ENCODE results near the gene ZNF28. TPM values are rescaled to one million over a fixed set of nuclear protein-coding genes. Genes with fewer than 3 reads are reported as not detected.
A peak's percentile ranks its signal among the peaks of the same experiment; 100 is the strongest.
"Not testable (repeated sequence)": the region's sequence is repeated elsewhere in the genome, so short reads cannot be mapped to it uniquely, and the experiment has no call there.

The ZNF28 gene
- total RNA-seq, 1 donor = 3.3 TPM

GRCh38 chr19:52789440-52789839 is 32.0 kb downstream of the ZNF28 start:
- H3K4me1 ChIP-seq (ENCODE audit: insufficient read depth, low read length) = peaks cover 26% of the 10 kb centered on the region
- no peaks in the 10 kb centered on the region for H3K27me3 ChIP-seq (ENCODE audit: insufficient read depth, low read length)
- H3K4me3 ChIP-seq (ENCODE audit: low read length) = no peak overlapping the region
- H3K9me3 ChIP-seq (ENCODE audit: low read depth, low read length) = no peaks in the 10 kb centered on the region

- H3K27me3 ChIP-seq (ENCODE audit: insufficient read depth, low read length); H3K9me3 ChIP-seq (ENCODE audit: low read depth, low read length): not testable (repeated sequence)
- Histone ChIP-seq H3K4me3 (ENCODE audit: low read length) (peak within 1 kb of the TSS; percentile 50), H3K4me1 (ENCODE audit: insufficient read depth, low read length) (peaks cover 26% of the 10 kb centered on the region)
Measured at GRCh38 chr19:52786464-52787354, 34.7 kb downstream of the ZNF28 start, which contains the start of gene ZNF600. Gene ZNF600, minus strand, starts transcription at chr19:52786791. Its CDS starts 7,903 bp downstream, at chr19:52778888.

- H3K9me3 ChIP-seq (ENCODE audit: low read depth, low read length) = no peaks in the 10 kb centered on the region
- peaks cover 26% of the 10 kb centered on the region for H3K4me1 ChIP-seq (ENCODE audit: insufficient read depth, low read length)
- no peaks in the 10 kb centered on the region for H3K27me3 ChIP-seq (ENCODE audit: insufficient read depth, low read length)
- H3K4me3 ChIP-seq (ENCODE audit: low read length) = peak overlapping the region; percentile 50
Measured at GRCh38 chr19:52786078-52786463, 35.4 kb downstream of the ZNF28 start.

- no peaks in the 10 kb centered on the region for H3K9me3 ChIP-seq (ENCODE audit: low read depth, low read length)
- no peak overlapping the region for H3K4me3 ChIP-seq (ENCODE audit: low read length)
- peaks cover 26% of the 10 kb centered on the region for H3K4me1 ChIP-seq (ENCODE audit: insufficient read depth, low read length)
- no peaks in the 10 kb centered on the region for H3K27me3 ChIP-seq (ENCODE audit: insufficient read depth, low read length)
Measured at GRCh38 chr19:52785506-52785905, 35.9 kb downstream of the ZNF28 start.

- peaks cover 32% of the 10 kb centered on the region for H3K4me1 ChIP-seq (ENCODE audit: insufficient read depth, low read length)
- not testable (repeated sequence) for H3K4me3 ChIP-seq (ENCODE audit: low read length); H3K9me3 ChIP-seq (ENCODE audit: low read depth, low read length); H3K27me3 ChIP-seq (ENCODE audit: insufficient read depth, low read length)
Measured at GRCh38 chr19:52782864-52783263, 38.6 kb downstream of the ZNF28 start.

GRCh38 chr19:52778811-52779210 is 42.6 kb downstream of the ZNF28 start:
- Histone ChIP-seq H3K4me1 (ENCODE audit: insufficient read depth, low read length) (peaks cover 7% of the 10 kb centered on the region), H3K9me3 (ENCODE audit: low read depth, low read length) (no peaks in the 10 kb centered on the region), H3K27me3 (ENCODE audit: insufficient read depth, low read length) (no peaks in the 10 kb centered on the region), H3K4me3 (ENCODE audit: low read length) (no peak overlapping the region)

- not testable (repeated sequence) for H3K4me3 ChIP-seq (ENCODE audit: low read length); H3K9me3 ChIP-seq (ENCODE audit: low read depth, low read length); H3K4me1 ChIP-seq (ENCODE audit: insufficient read depth, low read length); H3K27me3 ChIP-seq (ENCODE audit: insufficient read depth, low read length)
Measured at GRCh38 chr19:52756447-52756846, 65.0 kb downstream of the ZNF28 start.

GRCh38 chr19:52749780-52750179 is 71.7 kb downstream of the ZNF28 start:
- Histone ChIP-seq H3K27me3 (ENCODE audit: insufficient read depth, low read length) (no peaks in the 10 kb centered on the region), H3K4me3 (ENCODE audit: low read length) (no peak overlapping the region), H3K4me1 (ENCODE audit: insufficient read depth, low read length) (no peaks in the 10 kb centered on the region), H3K9me3 (ENCODE audit: low read depth, low read length) (no peaks in the 10 kb centered on the region)

- Histone ChIP-seq H3K9me3 (ENCODE audit: low read depth, low read length) (no peaks in the 10 kb centered on the region), H3K4me1 (ENCODE audit: insufficient read depth, low read length) (no peaks in the 10 kb centered on the region), H3K4me3 (ENCODE audit: low read length) (no peak overlapping the region), H3K27me3 (ENCODE audit: insufficient read depth, low read length) (no peaks in the 10 kb centered on the region)
Measured at GRCh38 chr19:52748336-52748950, 73.0 kb downstream of the ZNF28 start.

Other genes with a start within 250 kb of the ZNF28 start
- 39.4 TPM for gene ZNF83, start 183.3 kb downstream of the ZNF28 start, total RNA-seq
- gene ZNF611, start 86.6 kb downstream of the ZNF28 start, total RNA-seq = 16.7 TPM
- gene ZNF600, start 34.8 kb downstream of the ZNF28 start, total RNA-seq = 6.9 TPM
- gene ZNF468, start 36.0 kb upstream of the ZNF28 start, total RNA-seq = 19.6 TPM
- gene ZNF320, start 76.0 kb upstream of the ZNF28 start, total RNA-seq = not detected
- 3.8 TPM for gene ZNF888, start 101.8 kb upstream of the ZNF28 start, total RNA-seq
- gene ZNF816, start 141.2 kb upstream of the ZNF28 start, total RNA-seq = 11.0 TPM
- gene ERVV-1, start 192.3 kb upstream of the ZNF28 start, total RNA-seq = under 0.01 TPM
- gene ERVV-2, start 223.1 kb upstream of the ZNF28 start, total RNA-seq = not detected